Activated CD4-positive, alpha-beta T cell treated with anti-CD3 and anti-CD28 coated beads, Interleukin-2, amount 50 U/mL, for 4 hours (primary cell): ENCODE data around the gene IPO11.

ENCODE experiments used
- DNase-seq, 2 experiments: peaks; one replicate each; pipeline ENCODE4 v3.0.0-alpha.2; 2020

Gene IPO11

GRCh38 chr5:62412549-62413329 lies at the start of gene IPO11:
Gene IPO11, plus strand, starts transcription at chr5:62412763. Its CDS starts 24,517 bp downstream, at chr5:62437280.
- DNase-seq, result peak; percentile 98

- DNase-seq, result no peak
Observed at GRCh38 chr5:62369039-62369438, 43.5 kb upstream of the IPO11 start.

- DNase-seq, result no peak
Observed at GRCh38 chr5:62371409-62371808, 41.2 kb upstream of the IPO11 start.

GRCh38 chr5:62372600-62372999 lies 40.0 kb upstream of the IPO11 start:
- no peak for DNase-seq

GRCh38 chr5:62373382-62373781 lies 39.2 kb upstream of the IPO11 start:
- DNase-seq, result no peak

- no peak for DNase-seq
Observed at GRCh38 chr5:62374090-62374489, 38.5 kb upstream of the IPO11 start.

- no peak for DNase-seq
Observed at GRCh38 chr5:62375627-62376026, 36.9 kb upstream of the IPO11 start.

- DNase-seq, result no peak
Observed at GRCh38 chr5:62376064-62376463, 36.5 kb upstream of the IPO11 start.

GRCh38 chr5:62385131-62385530 lies 27.4 kb upstream of the IPO11 start:
- DNase-seq, result no peak

GRCh38 chr5:62385816-62386400 lies 26.7 kb upstream of the IPO11 start:
- DNase-seq, result no peak

GRCh38 chr5:62386824-62387223 lies 25.7 kb upstream of the IPO11 start:
- no peak for DNase-seq

GRCh38 chr5:62395210-62395950 lies 17.2 kb upstream of the IPO11 start:
- DNase-seq, result no peak

- peak; percentile 90 to 91 for DNase-seq
Observed at GRCh38 chr5:62403411-62404250, 8.9 kb upstream of the IPO11 start, which contains the start of gene DIMT1. Gene DIMT1, minus strand, starts transcription at chr5:62403905. Its CDS starts 133 bp downstream, at chr5:62403772.

- DNase-seq, result no peak
Observed at GRCh38 chr5:62413711-62414110, 1.1 kb downstream of the IPO11 start.

- DNase-seq, result no peak
Observed at GRCh38 chr5:62418462-62419076, 6.0 kb downstream of the IPO11 start.

- no peak for DNase-seq
Observed at GRCh38 chr5:62419609-62420008, 7.0 kb downstream of the IPO11 start.

GRCh38 chr5:62421414-62421813 lies 8.9 kb downstream of the IPO11 start:
- no peak for DNase-seq

GRCh38 chr5:62424763-62425162 lies 12.2 kb downstream of the IPO11 start:
- DNase-seq, result no peak

GRCh38 chr5:62431735-62432620 lies 19.4 kb downstream of the IPO11 start:
- DNase-seq, result no peak

- no peak for DNase-seq
Observed at GRCh38 chr5:62432621-62433064, 20.1 kb downstream of the IPO11 start.

GRCh38 chr5:62448528-62448927 lies 36.0 kb downstream of the IPO11 start:
- no peak for DNase-seq
